GM18520 (cell line): ENCODE results near the gene ZNF547.

Source experiments
- ATAC-seq: cut with Tn5 transposase; IDR thresholded peaks from one replicate; pipeline ENCODE4 v1.9.1; 2021; ENCODE audit not compliant: unreplicated experiment

Gene ZNF547

GRCh38 chr19:57362997-57363687, at the start of gene ZNF547, which contains the start of gene TRAPPC2B:
Gene ZNF547 (plus strand): TSS chr19:57363551. CDS start chr19:57368556, 5,005 bp downstream.
Gene TRAPPC2B (plus strand): TSS chr19:57363551. CDS start chr19:57364834, 1,283 bp downstream.
- peak; percentile 90 for ATAC-seq

- ATAC-seq = no peak
These were observed 49.2 kb upstream of the ZNF547 start for GRCh38 chr19:57314146-57314545.

- no peak for ATAC-seq
These were observed 45.8 kb upstream of the ZNF547 start for GRCh38 chr19:57317503-57317902.

- peak; percentile 15 for ATAC-seq
These were observed 43.5 kb upstream of the ZNF547 start for GRCh38 chr19:57319869-57320179.

GRCh38 chr19:57320180-57321084, 42.9 kb upstream of the ZNF547 start, which contains the start of gene ZNF543:
Gene ZNF543 (plus strand): TSS chr19:57320472. CDS start chr19:57320854, 382 bp downstream.
- peak; percentile 84 for ATAC-seq

- no peak for ATAC-seq
These were observed 42.2 kb upstream of the ZNF547 start for GRCh38 chr19:57321116-57321515.

- no peak for ATAC-seq
These were observed 41.6 kb upstream of the ZNF547 start for GRCh38 chr19:57321751-57322150.

- ATAC-seq = no peak
These were observed 38.4 kb upstream of the ZNF547 start for GRCh38 chr19:57324992-57325391.

GRCh38 chr19:57327993-57328392, 35.4 kb upstream of the ZNF547 start:
- no peak for ATAC-seq

- no peak for ATAC-seq
These were observed 29.2 kb upstream of the ZNF547 start for GRCh38 chr19:57334191-57334590.

GRCh38 chr19:57338877-57339276, 24.5 kb upstream of the ZNF547 start:
- ATAC-seq = no peak

GRCh38 chr19:57342582-57342981, 20.8 kb upstream of the ZNF547 start:
- ATAC-seq = no peak

GRCh38 chr19:57348136-57348535, 15.2 kb upstream of the ZNF547 start:
- ATAC-seq = no peak

- peak; percentile 99 for ATAC-seq
These were observed 12.2 kb upstream of the ZNF547 start, which contains the start of gene ZNF304 for GRCh38 chr19:57350877-57351805. Gene ZNF304 (plus strand): TSS chr19:57351271. CDS start chr19:57351665, 394 bp downstream.

GRCh38 chr19:57351867-57352266, 11.5 kb upstream of the ZNF547 start:
- ATAC-seq = no peak

- no peak for ATAC-seq
These were observed 7.4 kb upstream of the ZNF547 start for GRCh38 chr19:57355916-57356315.

GRCh38 chr19:57357406-57357805, 5.9 kb upstream of the ZNF547 start:
- no peak for ATAC-seq

GRCh38 chr19:57359300-57359699, 4.1 kb upstream of the ZNF547 start:
- ATAC-seq = no peak

GRCh38 chr19:57362419-57362818, 932 bp upstream of the ZNF547 start:
- no peak for ATAC-seq

GRCh38 chr19:57363688-57364181, 384 bp downstream of the ZNF547 start:
- no peak for ATAC-seq

- ATAC-seq = no peak
These were observed 3.4 kb downstream of the ZNF547 start for GRCh38 chr19:57366776-57367175.
